K562 (cell line): ENCODE measurements around the gene MTMR3. TPM values are rescaled to one million over a fixed set of nuclear protein-coding genes. Genes with fewer than 3 reads are reported as not detected.

Experiments
- CREB1 ChIP-seq, 2 experiments: sonication (generic) in 1 of 2; formaldehyde crosslinking in 1 of 2; IDR thresholded peaks; 2 replicates each; pipeline versions ENCODE4 v1.6.1 to v1.8.0; 2012 to 2022; ENCODE audit warnings: inconsistent platforms in 1 of 2, mild to moderate bottlenecking in 1 of 2, missing genetic modification reagents in 1 of 2, moderate library complexity in 1 of 2
- E2F6 ChIP-seq, 2 experiments: IDR thresholded peaks; 2 replicates each; pipeline ENCODE4 v1.6.1; 2011; ENCODE audit warnings: borderline replicate concordance in 1 of 2, control low read depth in 1 of 2, low read depth in 1 of 2, low read length in 1 of 2, mild to moderate bottlenecking in 1 of 2, mixed read lengths in 1 of 2, moderate library complexity in 1 of 2; ENCODE audit not compliant: insufficient read depth in 1 of 2, insufficient read length in 1 of 2, poor library complexity in 1 of 2, severe bottlenecking in 1 of 2; ENCODE audit errors: extremely low read depth in 1 of 2
- ETV1 ChIP-seq: fragments of 450-650 bp; conservative IDR thresholded peaks from 2 replicates; pipeline ENCODE4 v1.6.1; 2016; ENCODE audit warnings: missing genetic modification characterization, control low read depth, low read depth, missing compliant biosample characterization
- HDAC1 ChIP-seq, 2 experiments: fragments of 450-650 bp; IDR thresholded peaks; 2 replicates each; pipeline ENCODE4 v1.6.1; 2016 to 2017; ENCODE audit warnings: inconsistent platforms in 1 of 2, mild to moderate bottlenecking in 1 of 2, moderate library complexity in 1 of 2
- HINFP ChIP-seq: fragments of 450-650 bp; conservative IDR thresholded peaks from 2 replicates; pipeline ENCODE4 v1.6.1; 2016; ENCODE audit warnings: missing genetic modification characterization, low read depth, mild to moderate bottlenecking, control low read depth, missing compliant biosample characterization
- MBD1 ChIP-seq: fragments of 250-450 bp; sonication (Bioruptor Pico); IDR thresholded peaks from 2 replicates; pipeline ENCODE4 v1.8.0; 2022; ENCODE audit warnings: inconsistent platforms
- SPI1 ChIP-seq: IDR thresholded peaks from 2 replicates; pipeline ENCODE4 v1.6.1; 2011; ENCODE audit warnings: low read depth, low read length, control low read depth, borderline replicate concordance
- TEAD1 ChIP-seq, 2 experiments: fragments of 450-650 bp in 1 of 2; sonication (generic) in 1 of 2; formaldehyde crosslinking; IDR thresholded peaks; 2 replicates each; pipeline versions ENCODE4 v1.4.0 to v1.8.0; 2020 to 2022; ENCODE audit warnings: mild to moderate bottlenecking in 2 of 2, missing genetic modification reagents in 1 of 2
- ZNF347 ChIP-seq: fragments of 450-650 bp; formaldehyde crosslinking; IDR thresholded peaks from 2 replicates; pipeline ENCODE4 v1.4.0; 2020; ENCODE audit warnings: low read depth, mild to moderate bottlenecking, moderate library complexity
- ZNF41 ChIP-seq: fragments of 250-450 bp; sonication (Bioruptor Pico); conservative IDR thresholded peaks from 2 replicates; pipeline ENCODE4 v1.4.0; 2020; ENCODE audit warnings: mild to moderate bottlenecking
- ZNF77 ChIP-seq: fragments of 250-450 bp; sonication (Bioruptor Pico); IDR thresholded peaks from 2 replicates; pipeline ENCODE4 v1.5.0; 2020
- polyA plus RNA-seq, 8 experiments: library from polyadenylated mRNA; depleted of rRNA in 4 of 8; stranded (reverse) in 5 of 8; unstranded in 3 of 8; fragments of >200 nt; fragmentation: Nextera tagmentation in 2 of 8; fragmentation: Illumina TruSeq in 1 of 8; extraction: Ambion mirVana in 2 of 8; extraction: Trizol in 1 of 8; gene quantifications; 2 replicates each; pipeline versions ENCODE4 v1.2.1 to v1.2.3, GENCODE V29; 2011 to 2014; ENCODE audit warnings: inconsistent platforms in 1 of 8, missing spikeins in 1 of 8
- total RNA-seq, 7 experiments: library from RNA; depleted of rRNA in 6 of 7; stranded (reverse); fragments of >200 nt in 6 of 7; fragmentation: Illumina TruSeq in 2 of 7; extraction: Trizol in 2 of 7; gene quantifications; 2 replicates each; pipeline versions ENCODE4 v1.2.1 to v1.2.3, GENCODE V29; 2011 to 2021; ENCODE audit warnings: low replicate concordance in 1 of 7
- TF ChIP-seq, protein P1 (sequence below): sonication (generic); formaldehyde crosslinking; IDR thresholded peaks from 2 replicates; pipeline ENCODE4 v1.4.0; 2020; ENCODE audit warnings: mild to moderate bottlenecking, missing genetic modification reagents
- TF ChIP-seq, protein P2 (sequence below): sonication (generic); formaldehyde crosslinking; IDR thresholded peaks from 2 replicates; pipeline ENCODE4 v1.8.1; 2022; ENCODE audit warnings: missing genetic modification reagents
- TF ChIP-seq, protein P3 (sequence below): sonication (generic); formaldehyde crosslinking; IDR thresholded peaks from 2 replicates; pipeline ENCODE4 v1.9.0; 2022; ENCODE audit warnings: mild to moderate bottlenecking, missing genetic modification reagents
- TF ChIP-seq, protein P4 (sequence below): fragments of 450-650 bp; formaldehyde crosslinking; IDR thresholded peaks from 2 replicates; pipeline ENCODE4 v1.4.0; 2022; ENCODE audit warnings: missing genetic modification characterization

Gene MTMR3
- total and polyA plus RNA-seq, 9 of the 15 experiments (the other 6 are each of a cell fraction or from before 2014, with no cell fraction given) = 1.6 to 13.7 (median 7.9) TPM

GRCh38 chr22:29837741-29838598 is 45.0 kb upstream of the MTMR3 start, which contains the start of gene ASCC2 (continued):
- TF ChIP-seq HDAC1 (IDR thresholded peaks at IDR 0.05) (peak in 1 of 2 experiments; percentile 87; a peak in 2 of 4 replicates), ZNF41 (no peak), HINFP (tag) (peak; percentile 99), ZNF347 (CRISPR knock-in tag) (no peak), TEAD1 (CRISPR knock-in tag; IDR thresholded peaks at IDR 0.05) (peak in 1 of 2 experiments; percentile 81; a peak in 2 of 4 replicates), MBD1 (CRISPR knock-in tag) (no peak), SPI1 (peak; percentile 61), ETV1 (peak; percentile 61), CREB1 (IDR thresholded peaks at IDR 0.05) (no peak), CREB1 (CRISPR knock-in tag; IDR thresholded peaks at IDR 0.05) (peak; percentile 45; the same call in 1 of the 2 replicates), E2F6 (IDR thresholded peaks at IDR 0.05; ENCODE audit: borderline replicate concordance in 1 of 2, extremely low read depth in 1 of 2, insufficient read depth in 1 of 2, insufficient read length in 1 of 2, low read depth in 1 of 2, low read length in 1 of 2, poor library complexity in 1 of 2, severe bottlenecking in 1 of 2) (peak in 1 of 2 experiments; percentile 30), ZNF77 (no peak)
- TF ChIP-seq, protein P1, sequence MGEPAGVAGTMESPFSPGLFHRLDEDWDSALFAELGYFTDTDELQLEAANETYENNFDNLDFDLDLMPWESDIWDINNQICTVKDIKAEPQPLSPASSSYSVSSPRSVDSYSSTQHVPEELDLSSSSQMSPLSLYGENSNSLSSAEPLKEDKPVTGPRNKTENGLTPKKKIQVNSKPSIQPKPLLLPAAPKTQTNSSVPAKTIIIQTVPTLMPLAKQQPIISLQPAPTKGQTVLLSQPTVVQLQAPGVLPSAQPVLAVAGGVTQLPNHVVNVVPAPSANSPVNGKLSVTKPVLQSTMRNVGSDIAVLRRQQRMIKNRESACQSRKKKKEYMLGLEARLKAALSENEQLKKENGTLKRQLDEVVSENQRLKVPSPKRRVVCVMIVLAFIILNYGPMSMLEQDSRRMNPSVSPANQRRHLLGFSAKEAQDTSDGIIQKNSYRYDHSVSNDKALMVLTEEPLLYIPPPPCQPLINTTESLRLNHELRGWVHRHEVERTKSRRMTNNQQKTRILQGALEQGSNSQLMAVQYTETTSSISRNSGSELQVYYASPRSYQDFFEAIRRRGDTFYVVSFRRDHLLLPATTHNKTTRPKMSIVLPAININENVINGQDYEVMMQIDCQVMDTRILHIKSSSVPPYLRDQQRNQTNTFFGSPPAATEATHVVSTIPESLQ = peak; percentile 83; the same call in 1 of the 2 replicates
- TF ChIP-seq, protein P2, sequence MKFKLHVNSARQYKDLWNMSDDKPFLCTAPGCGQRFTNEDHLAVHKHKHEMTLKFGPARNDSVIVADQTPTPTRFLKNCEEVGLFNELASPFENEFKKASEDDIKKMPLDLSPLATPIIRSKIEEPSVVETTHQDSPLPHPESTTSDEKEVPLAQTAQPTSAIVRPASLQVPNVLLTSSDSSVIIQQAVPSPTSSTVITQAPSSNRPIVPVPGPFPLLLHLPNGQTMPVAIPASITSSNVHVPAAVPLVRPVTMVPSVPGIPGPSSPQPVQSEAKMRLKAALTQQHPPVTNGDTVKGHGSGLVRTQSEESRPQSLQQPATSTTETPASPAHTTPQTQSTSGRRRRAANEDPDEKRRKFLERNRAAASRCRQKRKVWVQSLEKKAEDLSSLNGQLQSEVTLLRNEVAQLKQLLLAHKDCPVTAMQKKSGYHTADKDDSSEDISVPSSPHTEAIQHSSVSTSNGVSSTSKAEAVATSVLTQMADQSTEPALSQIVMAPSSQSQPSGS (CRISPR knock-in tag) = no peak
- TF ChIP-seq, protein P3, sequence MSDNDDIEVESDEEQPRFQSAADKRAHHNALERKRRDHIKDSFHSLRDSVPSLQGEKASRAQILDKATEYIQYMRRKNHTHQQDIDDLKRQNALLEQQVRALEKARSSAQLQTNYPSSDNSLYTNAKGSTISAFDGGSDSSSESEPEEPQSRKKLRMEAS (CRISPR knock-in tag) = peak; percentile 52; the same call in 1 of the 2 replicates
- TF ChIP-seq, protein P4, sequence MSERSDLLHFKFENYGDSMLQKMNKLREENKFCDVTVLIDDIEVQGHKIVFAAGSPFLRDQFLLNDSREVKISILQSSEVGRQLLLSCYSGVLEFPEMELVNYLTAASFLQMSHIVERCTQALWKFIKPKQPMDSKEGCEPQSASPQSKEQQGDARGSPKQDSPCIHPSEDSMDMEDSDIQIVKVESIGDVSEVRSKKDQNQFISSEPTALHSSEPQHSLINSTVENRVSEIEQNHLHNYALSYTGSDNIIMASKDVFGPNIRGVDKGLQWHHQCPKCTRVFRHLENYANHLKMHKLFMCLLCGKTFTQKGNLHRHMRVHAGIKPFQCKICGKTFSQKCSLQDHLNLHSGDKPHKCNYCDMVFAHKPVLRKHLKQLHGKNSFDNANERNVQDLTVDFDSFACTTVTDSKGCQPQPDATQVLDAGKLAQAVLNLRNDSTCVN = no peak
